T47D (cell line): ENCODE data around the gene SELENOK.

Experiments used
- DNase-seq, 2 experiments: peaks; one replicate each; pipeline versions ENCODE4 v3.0.0 to v3.0.0-alpha.2; 2011 to 2012; ENCODE audit warnings: low read depth in 1 of 2, low spot score in 1 of 2
- JUND ChIP-seq: IDR thresholded peaks from 2 replicates; pipeline ENCODE4 v1.6.1; 2012; ENCODE audit warnings: low read depth
- in situ Hi-C: cut with HindIII; loops from 2 replicates; pipeline ENCODE4 v1.10.0; 2016; ENCODE audit warnings: low sequenced_read_pairs, low pct_unique_long_range_greater_than_20kb

Gene SELENOK

DNA sequence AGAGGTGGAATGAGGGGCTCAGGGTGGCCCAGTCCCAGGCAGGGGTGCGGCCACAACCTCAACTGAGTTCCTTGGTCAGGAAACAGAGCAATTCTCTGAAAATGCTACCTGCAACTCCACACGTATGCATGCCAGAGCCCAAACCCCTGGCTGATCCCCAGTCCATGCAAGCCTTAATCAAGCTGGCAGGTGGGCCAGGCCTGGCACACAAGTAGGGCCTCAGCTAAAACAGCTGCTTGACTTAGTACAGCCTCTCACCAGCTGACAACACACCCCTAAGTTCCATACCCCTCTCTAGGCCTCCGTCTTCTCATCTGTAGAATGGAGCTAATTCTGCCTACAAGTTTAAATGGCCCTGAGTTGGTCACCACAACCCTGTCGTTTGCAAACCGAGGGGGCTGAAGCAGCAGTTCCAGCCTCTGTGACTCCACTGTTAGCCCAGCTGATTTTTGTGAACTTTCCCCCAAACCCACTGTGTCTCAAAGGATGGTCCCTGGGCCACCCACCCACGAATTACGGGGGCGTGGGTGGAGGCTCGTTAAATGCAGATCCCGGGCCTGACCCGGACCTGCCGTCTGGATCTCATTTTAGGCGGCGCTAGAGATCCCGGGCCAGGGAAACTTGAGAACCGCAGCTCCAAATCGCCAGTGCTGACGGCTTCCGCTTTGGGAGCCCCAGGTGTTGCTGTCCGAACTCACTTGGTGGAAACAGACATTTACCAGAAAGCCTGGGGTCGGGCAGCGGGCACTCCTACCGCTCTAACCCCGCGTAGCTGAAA is 46.4 kb downstream of the SELENOK start:
- DNase-seq, result peak; percentile 61 to 81

DNA sequence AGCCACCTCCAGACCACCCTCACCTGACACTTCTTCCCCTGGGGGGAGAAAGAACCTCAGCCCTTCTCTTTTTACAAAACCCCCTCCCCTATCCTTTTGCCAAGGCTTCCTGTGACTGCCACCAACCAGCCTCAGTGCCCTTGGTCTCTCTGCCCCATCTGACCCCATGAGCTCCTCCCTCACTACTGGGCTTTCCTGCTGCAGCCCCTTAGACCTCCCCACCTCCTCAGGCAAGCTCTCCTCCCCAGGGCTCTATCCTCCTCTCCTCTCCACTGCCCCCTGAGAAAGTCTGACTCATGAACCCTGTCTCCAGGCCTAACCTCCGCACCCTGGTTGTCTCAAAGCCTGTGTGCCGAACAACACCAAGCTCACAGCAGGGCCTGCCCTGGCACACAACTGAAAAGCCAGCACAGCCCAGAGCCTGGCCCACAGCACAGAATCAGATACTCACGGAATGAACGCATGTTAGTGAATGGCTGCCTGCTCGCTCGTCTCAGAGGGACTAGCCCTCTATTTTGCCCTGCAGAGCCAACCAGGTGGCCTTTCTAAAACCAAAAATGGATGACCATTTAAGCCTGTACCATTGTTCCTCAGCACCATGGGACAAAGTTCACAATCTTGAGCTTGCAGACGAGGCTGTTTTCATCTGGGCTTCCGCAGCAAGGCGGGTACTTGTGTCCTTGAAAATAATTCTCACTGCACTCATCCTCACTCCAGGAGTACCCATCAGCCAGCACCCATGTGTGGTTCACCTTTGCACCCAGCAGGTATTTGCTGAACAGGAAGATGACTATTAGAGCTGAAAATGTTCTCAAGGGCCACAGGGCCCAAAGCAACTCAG is 47.2 kb downstream of the SELENOK start:
- no peak for DNase-seq
- in situ Hi-C loops, result no loop called here
- TF ChIP-seq JUND, result no peak

More for the DNA sequence above, 46.4 kb downstream of the SELENOK start:
- in situ Hi-C loops, result no loop called here
- no peak for TF ChIP-seq JUND

DNA sequence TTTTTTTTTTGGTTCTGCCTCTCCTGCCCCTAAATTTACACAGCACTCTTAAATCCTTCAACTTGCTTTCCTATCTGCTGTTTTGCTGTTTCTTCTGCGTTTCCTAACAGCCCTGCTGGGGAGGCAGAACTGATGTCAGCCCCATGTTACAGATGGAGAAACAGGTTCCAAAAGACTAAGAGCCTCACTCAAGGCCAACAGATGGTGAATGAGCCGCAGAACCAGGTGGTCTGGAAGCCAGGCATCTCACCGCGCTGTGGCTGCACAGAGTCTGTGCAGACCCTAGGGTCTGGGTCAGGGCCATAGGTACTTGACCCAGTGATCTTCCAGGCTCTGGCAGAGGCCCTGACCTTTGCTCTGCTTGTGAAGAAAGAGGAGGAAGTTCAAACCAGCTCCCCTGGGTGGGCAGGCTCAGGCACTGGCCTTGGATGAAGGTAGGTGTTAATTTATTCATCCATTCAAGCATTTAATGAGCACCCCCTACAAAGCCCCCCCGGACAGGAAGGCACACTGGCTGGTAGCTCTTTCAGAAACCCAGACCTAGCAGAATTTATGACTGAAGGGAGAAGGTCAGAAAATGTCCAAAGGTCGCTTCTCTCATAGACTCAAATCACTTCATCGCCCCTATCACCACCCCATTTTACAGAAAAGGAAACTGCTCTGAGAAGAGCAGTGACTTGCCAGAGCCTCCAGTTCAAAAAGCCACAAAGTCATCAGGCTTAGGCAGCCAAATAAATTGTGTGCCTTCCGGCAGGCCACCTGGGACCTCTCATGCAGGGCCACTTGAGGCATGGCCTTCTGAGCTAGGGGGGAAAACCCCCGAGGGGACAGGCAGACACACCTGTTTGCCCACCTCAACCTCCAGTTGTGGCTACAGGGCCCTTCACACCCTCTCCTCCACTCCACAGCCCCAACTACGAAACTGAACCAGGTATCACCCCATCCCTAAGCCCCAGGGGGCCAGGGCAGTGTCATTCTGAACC is 48.2 kb downstream of the SELENOK start:
- TF ChIP-seq JUND, result no peak
- DNase-seq, result no peak
- in situ Hi-C loops, result no loop called here

DNA sequence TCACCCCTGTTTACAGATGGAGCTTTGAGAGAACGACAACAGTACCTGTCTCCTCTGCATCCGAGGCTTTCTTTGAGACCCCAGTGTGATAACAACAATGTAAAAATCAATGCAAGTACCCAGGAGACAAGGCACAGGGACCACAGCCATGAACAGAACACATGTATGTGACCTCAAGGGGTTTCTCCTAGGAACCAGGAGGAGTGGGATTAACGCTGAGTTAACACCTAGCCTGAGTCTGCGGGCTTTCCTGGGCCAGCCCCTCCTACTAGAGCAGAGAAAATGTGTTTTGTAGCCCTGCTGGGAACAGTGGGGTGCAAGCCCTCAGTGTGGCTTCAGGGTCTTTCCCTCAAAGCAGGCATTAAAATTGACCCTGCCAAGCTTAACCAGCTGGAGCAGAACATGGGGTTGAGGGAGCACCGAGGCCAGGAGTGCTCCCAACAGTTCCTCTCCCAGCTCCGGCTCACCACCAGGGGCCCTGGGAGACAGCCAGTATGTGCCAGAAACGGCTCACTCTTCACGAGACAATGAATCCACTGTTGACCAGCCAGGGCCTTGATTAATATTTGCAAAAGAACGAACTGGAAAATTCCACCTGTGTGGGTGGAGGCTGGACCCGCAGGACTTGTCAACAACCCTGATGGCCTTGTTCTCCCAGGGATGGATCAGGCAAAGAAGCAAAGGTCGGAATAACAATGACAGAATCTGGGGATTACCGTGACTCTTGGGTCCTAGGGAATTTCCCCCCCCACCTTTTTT is 49.0 kb downstream of the SELENOK start:
- peak; percentile 19 to 86 for DNase-seq
- TF ChIP-seq JUND, result no peak
- in situ Hi-C loops, result no loop called here

DNA sequence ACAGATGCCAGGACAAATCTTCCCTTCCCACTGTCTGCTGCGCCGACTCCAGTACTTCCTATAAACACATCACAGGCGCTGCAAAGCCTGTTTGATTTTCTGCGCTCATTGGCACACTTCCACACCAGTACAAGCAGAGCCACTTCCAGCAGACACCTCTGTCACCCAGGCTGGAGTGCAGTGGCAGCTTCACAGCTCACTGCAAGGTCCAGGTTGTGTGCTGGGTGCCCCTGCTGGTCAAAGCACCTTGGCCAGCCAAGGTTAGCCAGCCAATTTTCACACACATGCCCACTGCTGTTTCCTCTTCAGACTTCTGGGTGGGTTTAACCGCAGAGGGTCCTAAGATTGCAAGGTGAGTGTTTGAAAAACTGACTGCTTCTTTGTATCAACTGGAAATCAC is 50.4 kb downstream of the SELENOK start:
- TF ChIP-seq JUND, result no peak
- in situ Hi-C loops, result no loop called here
- DNase-seq, result peak; percentile 17 to 73

DNA sequence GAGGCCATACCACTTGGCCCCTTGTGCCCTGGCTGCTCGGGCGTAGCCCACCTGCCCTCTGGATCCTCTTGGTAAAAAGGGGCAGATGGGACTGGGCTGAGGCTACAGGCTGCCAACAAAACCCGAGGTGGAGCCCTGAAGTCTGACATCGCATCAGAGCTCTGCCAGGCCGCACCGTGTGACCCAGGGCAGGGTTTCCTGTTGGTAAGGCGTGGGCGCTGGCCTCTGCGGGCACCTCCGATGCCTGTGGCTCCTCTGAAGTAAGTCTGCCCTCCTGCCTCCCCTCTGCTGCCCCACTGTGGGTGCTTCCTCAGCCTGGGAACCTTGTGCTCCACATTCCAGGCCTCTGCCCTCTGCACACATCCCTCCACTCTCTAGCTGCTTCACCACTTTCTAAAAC is 54.3 kb downstream of the SELENOK start:
- no peak for TF ChIP-seq JUND
- in situ Hi-C loops, result no loop called here
- DNase-seq, result no peak

DNA sequence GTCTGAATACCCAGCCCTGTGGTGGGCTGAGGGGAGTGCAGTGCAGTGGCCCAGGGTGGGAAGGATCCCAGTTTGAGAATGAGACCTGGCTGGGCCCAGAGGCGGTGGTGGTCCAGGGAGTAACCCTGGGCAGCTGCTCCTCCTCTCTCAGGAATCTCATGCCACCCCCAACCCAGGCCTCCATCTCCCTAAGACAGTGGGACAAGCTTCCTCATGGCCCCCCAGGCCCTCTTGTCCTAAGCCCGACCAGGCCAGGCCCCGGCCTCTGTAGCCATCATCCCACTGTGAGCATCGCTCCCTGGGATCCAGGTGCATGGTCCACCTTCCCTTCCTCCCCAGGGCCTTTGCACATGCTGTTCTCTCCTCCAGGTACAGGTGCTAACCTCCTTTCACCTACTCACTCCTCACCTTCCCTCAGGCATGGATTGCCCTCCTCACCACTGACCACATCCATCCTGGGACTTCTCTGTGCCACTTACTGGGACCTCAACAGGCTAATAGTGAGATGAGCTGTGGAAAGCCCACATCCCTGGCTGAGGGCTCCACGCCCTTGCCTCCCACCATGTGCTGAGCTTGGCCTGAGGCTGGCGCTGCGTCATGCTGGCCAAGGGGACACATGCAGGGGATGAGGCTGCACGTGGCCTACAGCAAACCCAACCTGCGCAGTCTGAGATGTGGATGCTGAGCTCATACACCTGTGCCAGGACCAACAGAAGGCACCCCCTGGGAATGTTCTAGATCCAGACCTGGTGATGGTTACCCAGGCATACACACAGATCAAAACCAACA is 55.4 kb downstream of the SELENOK start:
- no peak for DNase-seq
- in situ Hi-C loops, result no loop called here
- no peak for TF ChIP-seq JUND

DNA sequence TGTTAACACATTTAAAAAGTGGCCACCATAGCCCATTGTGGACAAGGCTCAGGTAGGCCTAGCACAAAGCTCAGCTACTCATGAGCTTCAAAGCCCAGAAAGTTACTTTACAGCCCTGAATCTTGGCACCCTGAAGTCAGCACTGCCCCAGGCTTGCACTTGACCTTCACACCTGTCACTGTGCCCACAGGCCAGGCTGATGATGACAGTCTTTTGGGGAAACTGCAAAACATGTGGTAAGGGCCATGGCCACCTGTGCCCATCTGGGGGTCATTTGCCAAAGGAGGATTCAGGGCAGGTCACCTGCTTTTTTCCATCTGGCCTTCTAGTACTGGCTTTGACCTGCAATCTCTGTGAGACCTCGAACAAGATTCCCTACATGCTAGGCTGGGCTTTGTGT is 56.4 kb downstream of the SELENOK start:
- TF ChIP-seq JUND, result no peak
- in situ Hi-C loops, result no loop called here

DNA sequence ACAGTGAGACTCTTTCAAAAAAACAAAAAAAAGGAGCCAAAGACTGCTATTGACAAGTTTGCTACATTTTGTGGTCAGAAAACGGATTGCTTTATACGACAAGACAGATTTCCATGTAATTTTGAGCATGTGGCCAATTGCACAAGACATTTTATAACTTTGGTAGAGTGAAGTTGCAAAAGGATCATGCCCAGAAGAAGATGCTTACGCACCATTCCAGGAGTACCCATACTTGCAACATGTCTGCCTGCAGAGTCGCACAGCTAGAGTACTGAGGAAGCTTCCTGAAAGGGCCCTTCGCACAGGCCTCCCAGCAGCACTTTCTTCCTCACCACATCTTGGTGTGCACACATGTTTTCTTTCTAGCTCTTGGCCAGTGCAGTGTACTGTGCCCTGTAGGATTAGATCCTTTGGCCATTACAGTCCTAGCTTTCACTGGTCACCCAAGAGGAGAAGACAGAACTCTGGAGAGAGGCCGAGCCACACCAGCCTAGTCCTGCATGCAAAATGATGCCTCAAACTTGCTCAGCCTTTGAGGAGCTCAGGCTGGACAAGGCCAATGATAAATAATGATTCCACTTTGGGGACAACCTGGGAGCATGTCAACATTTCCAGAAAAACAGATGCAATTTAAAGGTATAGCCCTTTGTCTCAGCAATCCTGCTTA is 57.1 kb downstream of the SELENOK start:
- no peak for DNase-seq
- in situ Hi-C loops, result no loop called here
- no peak for TF ChIP-seq JUND

More for the DNA sequence above, 56.4 kb downstream of the SELENOK start:
- no peak for DNase-seq
